ENCODE results near the gene ERICH3. TPM values are rescaled to one million over a fixed set of nuclear protein-coding genes. Genes with fewer than 3 reads are reported as not detected.
"Not testable (repeated sequence)": the region's sequence is repeated elsewhere in the genome, so short reads cannot be mapped to it uniquely, and the experiment has no call there.

Gene ERICH3
- total RNA-seq, 1 donor: not detected

DNA sequence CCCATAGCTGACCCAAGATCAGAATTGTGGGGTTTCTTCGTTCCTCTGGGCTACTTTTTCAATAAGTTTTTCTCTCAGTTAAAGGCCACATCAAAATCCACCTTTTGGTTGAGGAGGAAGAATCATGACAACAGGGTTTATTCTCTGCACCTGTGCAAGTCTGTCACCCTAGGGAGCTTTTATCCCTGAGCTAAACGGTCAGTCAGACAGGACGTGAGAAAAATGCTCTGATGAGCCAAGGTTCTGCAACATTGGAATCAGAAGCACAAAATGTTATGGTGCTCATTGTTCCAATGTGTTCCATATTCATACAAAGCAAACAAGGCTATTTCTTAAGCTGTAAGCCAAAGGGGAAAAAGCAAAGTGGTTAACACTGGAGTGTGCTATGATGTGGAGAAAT, 7.4 kb upstream of the ERICH3 start:
- TF ChIP-seq, protein P1, sequence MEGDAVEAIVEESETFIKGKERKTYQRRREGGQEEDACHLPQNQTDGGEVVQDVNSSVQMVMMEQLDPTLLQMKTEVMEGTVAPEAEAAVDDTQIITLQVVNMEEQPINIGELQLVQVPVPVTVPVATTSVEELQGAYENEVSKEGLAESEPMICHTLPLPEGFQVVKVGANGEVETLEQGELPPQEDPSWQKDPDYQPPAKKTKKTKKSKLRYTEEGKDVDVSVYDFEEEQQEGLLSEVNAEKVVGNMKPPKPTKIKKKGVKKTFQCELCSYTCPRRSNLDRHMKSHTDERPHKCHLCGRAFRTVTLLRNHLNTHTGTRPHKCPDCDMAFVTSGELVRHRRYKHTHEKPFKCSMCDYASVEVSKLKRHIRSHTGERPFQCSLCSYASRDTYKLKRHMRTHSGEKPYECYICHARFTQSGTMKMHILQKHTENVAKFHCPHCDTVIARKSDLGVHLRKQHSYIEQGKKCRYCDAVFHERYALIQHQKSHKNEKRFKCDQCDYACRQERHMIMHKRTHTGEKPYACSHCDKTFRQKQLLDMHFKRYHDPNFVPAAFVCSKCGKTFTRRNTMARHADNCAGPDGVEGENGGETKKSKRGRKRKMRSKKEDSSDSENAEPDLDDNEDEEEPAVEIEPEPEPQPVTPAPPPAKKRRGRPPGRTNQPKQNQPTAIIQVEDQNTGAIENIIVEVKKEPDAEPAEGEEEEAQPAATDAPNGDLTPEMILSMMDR (IDR thresholded peaks at IDR 0.05; ENCODE audit: insufficient read depth, low read depth, low read length): no peak
- no peak overlapping the region for H3K4me3 ChIP-seq (ENCODE audit: low read depth, low read length)
- no peak for DNase-seq (ENCODE audit: low read depth)

DNA sequence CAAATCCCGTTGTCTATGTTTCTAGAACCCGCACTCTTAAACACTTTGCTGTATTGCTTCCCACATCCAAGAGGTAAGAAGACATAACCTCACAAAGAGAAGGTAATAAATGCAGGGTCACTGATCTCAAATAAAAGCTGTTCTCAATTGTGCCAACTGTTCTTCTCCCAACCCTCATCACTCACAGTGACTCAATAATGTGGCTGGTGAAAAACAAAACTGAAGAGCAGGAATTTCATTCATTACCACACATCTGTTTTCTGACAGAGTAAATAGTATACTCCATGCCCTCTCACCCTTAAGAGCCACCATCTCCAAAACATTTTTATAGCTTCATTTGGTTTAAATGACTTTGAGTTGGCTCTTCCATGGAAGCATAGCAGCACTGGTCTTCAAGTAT, 6.2 kb upstream of the ERICH3 start:
- H3K4me3 ChIP-seq (ENCODE audit: low read depth, low read length): no peak overlapping the region
- TF ChIP-seq, protein P1 (IDR thresholded peaks at IDR 0.05; ENCODE audit: insufficient read depth, low read depth, low read length): no peak
- DNase-seq (ENCODE audit: low read depth): no peak

DNA sequence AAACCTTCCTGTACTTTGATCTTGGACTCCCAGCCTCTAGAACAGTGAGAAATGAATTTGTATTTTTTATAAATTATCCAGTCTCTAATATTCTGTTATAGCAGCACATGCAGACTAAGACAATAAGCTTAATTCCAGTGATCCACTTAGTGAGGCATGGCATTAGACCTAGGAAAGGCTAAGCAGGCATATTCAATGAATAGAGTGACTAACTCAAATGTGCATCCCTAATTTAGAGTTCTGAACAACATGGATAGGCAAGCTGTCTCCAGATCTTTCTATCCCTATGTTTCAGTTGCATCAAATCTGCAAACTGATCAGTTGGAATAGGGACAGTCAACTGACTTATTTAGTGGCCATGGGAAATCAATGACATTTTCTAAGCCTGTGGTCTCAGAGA, 4.3 kb upstream of the ERICH3 start:
- no peak overlapping the region for H3K4me3 ChIP-seq (ENCODE audit: low read depth, low read length)
- DNase-seq (ENCODE audit: low read depth): no peak
- TF ChIP-seq, protein P1 (IDR thresholded peaks at IDR 0.05; ENCODE audit: insufficient read depth, low read depth, low read length): no peak

DNA sequence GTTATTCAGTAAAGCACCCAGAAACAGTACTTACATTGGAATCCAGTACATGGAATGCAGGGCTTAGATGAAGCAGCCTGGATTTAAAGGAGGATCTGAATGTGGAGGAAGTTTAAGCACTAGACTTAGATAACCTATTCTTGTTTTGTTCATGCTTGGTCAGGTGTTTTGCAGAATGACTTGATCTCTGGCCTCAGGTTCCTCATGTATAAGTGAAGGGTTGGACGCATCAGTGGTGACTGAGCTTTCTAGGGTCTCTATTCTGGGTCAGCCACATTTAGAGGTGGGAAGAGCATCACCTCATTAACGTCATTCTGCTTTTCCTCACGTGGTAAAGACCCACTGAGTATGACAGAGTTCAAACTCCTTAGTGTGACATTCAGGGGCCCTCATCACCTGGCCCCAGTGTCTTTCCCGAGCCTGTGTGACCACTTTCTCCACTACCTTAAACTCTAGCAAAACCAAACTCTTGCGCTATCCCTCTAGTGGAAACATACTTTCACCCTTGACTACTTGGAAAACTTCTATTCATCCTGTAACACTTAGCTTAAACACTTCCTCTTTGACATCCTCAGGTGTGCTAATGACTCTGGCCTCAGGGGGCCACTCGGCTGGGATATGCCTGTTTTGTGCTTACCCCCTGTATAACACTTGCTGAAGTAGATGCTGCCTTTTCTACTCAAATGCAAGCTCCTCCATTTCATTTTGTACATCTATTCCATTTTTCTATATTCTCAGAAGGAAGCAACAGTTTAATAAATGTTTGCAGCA, 871 bp upstream of the ERICH3 start:
- TF ChIP-seq, protein P1 (IDR thresholded peaks at IDR 0.05; ENCODE audit: insufficient read depth, low read depth, low read length): no peak
- no peak overlapping the region for H3K4me3 ChIP-seq (ENCODE audit: low read depth, low read length)

DNA sequence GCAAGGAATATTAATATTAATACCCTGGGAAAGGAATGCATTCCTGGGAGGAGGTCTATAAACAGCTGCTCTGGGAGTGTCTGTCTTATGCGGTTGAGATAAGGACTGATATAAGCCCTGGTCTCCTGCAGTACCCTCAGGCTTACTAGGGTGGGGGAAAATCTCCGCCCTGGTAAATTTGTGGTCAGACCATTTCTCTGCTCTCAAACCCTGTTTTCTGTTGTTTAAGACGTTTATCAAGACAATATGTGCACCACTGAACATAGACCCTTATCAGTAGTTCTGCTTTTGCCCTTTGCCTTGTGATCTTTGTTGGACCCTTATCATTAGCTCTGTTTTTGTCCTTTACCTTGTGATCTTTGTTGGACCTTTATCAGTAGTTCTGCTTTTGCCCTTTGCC, 2.7 kb downstream of the ERICH3 start:
- H3K4me3 ChIP-seq (ENCODE audit: low read depth, low read length); DNase-seq (ENCODE audit: low read depth): not testable (repeated sequence)

More for the DNA sequence above, 871 bp upstream of the ERICH3 start:
- DNase-seq (ENCODE audit: low read depth): no peak

DNA sequence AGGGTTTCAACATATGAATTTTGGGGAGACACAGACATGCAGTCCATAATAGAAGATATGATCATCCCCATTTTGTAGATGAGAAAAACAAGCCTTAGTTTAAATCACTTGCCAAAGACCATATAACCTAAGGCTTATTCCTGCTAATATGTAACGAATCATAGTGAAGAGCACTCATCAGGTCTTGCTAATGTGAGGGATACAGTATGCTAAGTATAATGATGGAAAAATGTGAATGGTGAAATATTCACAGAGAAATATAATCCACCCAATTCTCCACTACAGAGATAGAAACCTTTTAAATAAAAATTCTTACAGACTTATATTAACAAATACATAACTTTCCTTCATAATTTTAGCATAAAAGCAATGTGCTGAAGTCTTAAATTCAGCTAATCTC, 18.9 kb downstream of the ERICH3 start:
- DNase-seq (ENCODE audit: low read depth): no peak
- no peak overlapping the region for H3K4me3 ChIP-seq (ENCODE audit: low read depth, low read length)
- TF ChIP-seq, protein P1 (IDR thresholded peaks at IDR 0.05; ENCODE audit: insufficient read depth, low read depth, low read length): no peak

DNA sequence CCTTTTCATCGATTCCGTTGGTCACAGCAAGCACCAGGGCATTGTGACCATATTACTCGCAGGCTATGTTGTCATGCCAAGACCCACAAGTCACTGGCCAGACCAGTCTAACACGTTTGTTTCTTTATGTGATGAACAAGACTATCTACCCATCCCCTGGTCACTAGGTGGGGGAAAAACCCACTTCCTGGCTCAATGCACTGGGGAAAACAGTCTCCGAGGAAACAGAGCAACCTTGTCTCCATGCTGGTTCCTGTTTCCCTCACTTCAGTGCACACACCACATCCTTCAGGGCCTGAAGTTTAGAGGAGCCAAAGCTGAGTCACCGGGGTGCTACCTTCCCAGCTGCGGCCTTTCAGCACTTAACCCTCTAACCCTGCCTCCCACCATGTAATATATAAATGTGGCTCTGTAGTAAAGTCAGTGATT, 20.9 kb downstream of the ERICH3 start:
- TF ChIP-seq, protein P1 (IDR thresholded peaks at IDR 0.05; ENCODE audit: insufficient read depth, low read depth, low read length): no peak
- no peak overlapping the region for H3K4me3 ChIP-seq (ENCODE audit: low read depth, low read length)
- DNase-seq (ENCODE audit: low read depth): peak; percentile 86
